ENCODE data around the gene RACGAP1.

- TF ChIP-seq USF2 (IDR thresholded peaks at IDR 0.05; ENCODE audit: low read length) (no peak), CTCF (IDR thresholded peaks at IDR 0.05; ENCODE audit: control extremely low read depth in 1 of 3, insufficient read depth in 1 of 3, low read depth in 1 of 3, low read length in 3 of 3) (no peak), EP300 (IDR thresholded peaks at IDR 0.05; ENCODE audit: borderline replicate concordance in 1 of 2, low read depth in 2 of 2, low read length in 2 of 2) (no peak), CTBP2 (IDR thresholded peaks at IDR 0.05; ENCODE audit: borderline replicate concordance, insufficient read depth, insufficient read length, low read length) (no peak), POLR2A (IDR thresholded peaks at IDR 0.05; ENCODE audit: control extremely low read depth in 1 of 2, low read depth in 2 of 2, low read length in 2 of 2) (no peak), CBX5 (IDR thresholded peaks at IDR 0.05; ENCODE audit: low read depth, low read length) (no peak), TEAD4 (IDR thresholded peaks at IDR 0.05; ENCODE audit: low read depth, low read length) (no peak), ATF3 (IDR thresholded peaks at IDR 0.05; ENCODE audit: insufficient read depth, low read depth, low read length) (no peak), JUN (IDR thresholded peaks at IDR 0.05; ENCODE audit: low read depth, low read length) (no peak), MAX (IDR thresholded peaks at IDR 0.05) (no peak), EZH2 (IDR thresholded peaks at IDR 0.05; ENCODE audit: low read depth, low read length, severe bottlenecking) (no peak), CEBPB (IDR thresholded peaks at IDR 0.05; ENCODE audit: low read depth, low read length) (no peak)
Measured at GRCh38 chr12:49987625-49988303, 37.5 kb downstream of the RACGAP1 start.
